ENCODE measurements around the gene ARHGAP26.

ARHGAP26 gene

GRCh38 chr5:143236682-143237081 lies 466.5 kb downstream of the ARHGAP26 start:
- FAIRE-seq = no peak

GRCh38 chr5:143237664-143238063 lies 467.5 kb downstream of the ARHGAP26 start:
- FAIRE-seq = no peak

- FAIRE-seq = no peak
Measured at GRCh38 chr5:143238620-143239019, 468.4 kb downstream of the ARHGAP26 start.

- FAIRE-seq = no peak
Measured at GRCh38 chr5:143239882-143240518, 469.8 kb downstream of the ARHGAP26 start.

- FAIRE-seq = no peak
Measured at GRCh38 chr5:143241892-143242291, 471.7 kb downstream of the ARHGAP26 start.

- FAIRE-seq = no peak
Measured at GRCh38 chr5:143243103-143243502, 472.9 kb downstream of the ARHGAP26 start.

- no peak for FAIRE-seq
Measured at GRCh38 chr5:143244000-143244736, 474.0 kb downstream of the ARHGAP26 start.

GRCh38 chr5:143244990-143245389 lies 474.8 kb downstream of the ARHGAP26 start:
- no peak for FAIRE-seq

- FAIRE-seq = no peak
Measured at GRCh38 chr5:143245929-143246561, 475.9 kb downstream of the ARHGAP26 start.

GRCh38 chr5:143247134-143247815 lies 477.1 kb downstream of the ARHGAP26 start:
- FAIRE-seq = no peak

- peak; percentile 39 for FAIRE-seq
Measured at GRCh38 chr5:143248391-143248790, 478.2 kb downstream of the ARHGAP26 start.

- FAIRE-seq = no peak
Measured at GRCh38 chr5:143248822-143249579, 478.8 kb downstream of the ARHGAP26 start.

GRCh38 chr5:143249851-143250250 lies 479.7 kb downstream of the ARHGAP26 start:
- FAIRE-seq = no peak

GRCh38 chr5:143251190-143251589 lies 481.0 kb downstream of the ARHGAP26 start:
- no peak for FAIRE-seq

- FAIRE-seq = no peak
Measured at GRCh38 chr5:143251946-143252345, 481.8 kb downstream of the ARHGAP26 start.

- no peak for FAIRE-seq
Measured at GRCh38 chr5:143254819-143255218, 484.6 kb downstream of the ARHGAP26 start.

GRCh38 chr5:143258559-143259253 lies 488.5 kb downstream of the ARHGAP26 start:
- FAIRE-seq = no peak

GRCh38 chr5:143259254-143259605 lies 489.1 kb downstream of the ARHGAP26 start:
- no peak for FAIRE-seq

- no peak for FAIRE-seq
Measured at GRCh38 chr5:143261748-143262392, 491.7 kb downstream of the ARHGAP26 start.

GRCh38 chr5:143262393-143263174 lies 492.4 kb downstream of the ARHGAP26 start:
- no peak for FAIRE-seq
